IPS-20b (cell line): ENCODE results near the gene CEP131.

Source experiments
- H3K27ac ChIP-seq: one replicate; pipeline ENCODE4 v1.5.1; 2013; ENCODE audit warnings: low read length
- H3K27me3 ChIP-seq: 2 replicates; pipeline ENCODE4 v1.6.1; 2013; ENCODE audit warnings: mild to moderate bottlenecking, low read length, inconsistent platforms; ENCODE audit not compliant: insufficient read depth
- H3K36me3 ChIP-seq: 2 replicates; pipeline ENCODE4 v1.6.1; 2013; ENCODE audit warnings: low read depth, mild to moderate bottlenecking, inconsistent platforms, low read length, moderate library complexity; ENCODE audit not compliant: insufficient read depth
- H3K4me1 ChIP-seq: 2 replicates; pipeline ENCODE4 v1.6.1; 2013; ENCODE audit warnings: mild to moderate bottlenecking, control low read depth, inconsistent platforms, low read length, moderate library complexity; ENCODE audit not compliant: insufficient read depth
- H3K4me3 ChIP-seq: 2 replicates; pipeline ENCODE4 v1.5.1; 2013; ENCODE audit warnings: mild to moderate bottlenecking, low read length, inconsistent platforms
- H3K9ac ChIP-seq: 2 replicates; pipeline ENCODE4 v1.6.1; 2013; ENCODE audit warnings: low read depth, mild to moderate bottlenecking, inconsistent platforms, low read length, moderate library complexity
- H3K9me3 ChIP-seq: 2 replicates; pipeline ENCODE4 v1.6.1; 2013; ENCODE audit warnings: mild to moderate bottlenecking, low read depth, low read length, inconsistent platforms; ENCODE audit not compliant: insufficient read depth

Gene CEP131

GRCh38 chr17:81213978-81214377 is 8.8 kb downstream of the CEP131 start:
- Histone ChIP-seq H3K4me1 (no peaks in the 10 kb centered on the region), H3K27me3 (no peaks in the 10 kb centered on the region), H3K4me3 (no peak overlapping the region), H3K36me3 (0 out of 2 replicates have a peak, but pooled peaks cover 6% of the 10 kb centered on the region), H3K9me3 (no peaks in the 10 kb centered on the region), H3K9ac (no peak overlapping the region), H3K27ac (no peak overlapping the region)

- H3K27ac ChIP-seq = no peak overlapping the region
- H3K4me3 ChIP-seq = no peak overlapping the region
- 0 out of 2 replicates have a peak, but pooled peaks cover 11% of the 10 kb centered on the region for H3K36me3 ChIP-seq
- H3K4me1 ChIP-seq = no peaks in the 10 kb centered on the region
- H3K9me3 ChIP-seq = no peaks in the 10 kb centered on the region
- no peaks in the 10 kb centered on the region for H3K27me3 ChIP-seq
- H3K9ac ChIP-seq = no peak overlapping the region
These were observed 10.4 kb downstream of the CEP131 start for GRCh38 chr17:81212365-81212764.

GRCh38 chr17:81210868-81211267 is 11.9 kb downstream of the CEP131 start:
- H3K27me3 ChIP-seq = no peaks in the 10 kb centered on the region
- no peak overlapping the region for H3K4me3 ChIP-seq
- no peaks in the 10 kb centered on the region for H3K9me3 ChIP-seq
- no peaks in the 10 kb centered on the region for H3K4me1 ChIP-seq
- no peak overlapping the region for H3K27ac ChIP-seq
- H3K36me3 ChIP-seq = peaks cover 5% of the 10 kb centered on the region; the same call in 1 of the 2 replicates
- no peak overlapping the region for H3K9ac ChIP-seq

- no peaks in the 10 kb centered on the region for H3K9me3 ChIP-seq
- H3K27me3 ChIP-seq = no peaks in the 10 kb centered on the region
- peaks cover 5% of the 10 kb centered on the region; the same call in 1 of the 2 replicates for H3K36me3 ChIP-seq
- H3K4me1 ChIP-seq = no peaks in the 10 kb centered on the region
- H3K9ac ChIP-seq = no peak overlapping the region
- H3K4me3 ChIP-seq = no peak overlapping the region
- H3K27ac ChIP-seq = no peak overlapping the region
These were observed 12.3 kb downstream of the CEP131 start for GRCh38 chr17:81210466-81210865.

- Histone ChIP-seq H3K36me3 (peaks cover 5% of the 10 kb centered on the region; the same call in 1 of the 2 replicates), H3K4me3 (no peak overlapping the region), H3K27ac (no peak overlapping the region), H3K27me3 (no peaks in the 10 kb centered on the region), H3K9me3 (no peaks in the 10 kb centered on the region), H3K9ac (no peak overlapping the region), H3K4me1 (no peaks in the 10 kb centered on the region)
These were observed 13.6 kb downstream of the CEP131 start for GRCh38 chr17:81209141-81209540.

GRCh38 chr17:81208651-81209050 is 14.1 kb downstream of the CEP131 start:
- Histone ChIP-seq H3K9me3 (no peaks in the 10 kb centered on the region), H3K27ac (no peak overlapping the region), H3K9ac (no peak overlapping the region), H3K27me3 (no peaks in the 10 kb centered on the region), H3K4me1 (no peaks in the 10 kb centered on the region), H3K36me3 (peaks cover 5% of the 10 kb centered on the region; the same call in 1 of the 2 replicates), H3K4me3 (no peak overlapping the region)

- Histone ChIP-seq H3K36me3 (peaks cover 5% of the 10 kb centered on the region; the same call in 1 of the 2 replicates), H3K9me3 (no peaks in the 10 kb centered on the region), H3K27me3 (no peaks in the 10 kb centered on the region), H3K27ac (no peak overlapping the region), H3K9ac (no peak overlapping the region), H3K4me3 (no peak overlapping the region), H3K4me1 (no peaks in the 10 kb centered on the region)
These were observed 14.9 kb downstream of the CEP131 start for GRCh38 chr17:81207610-81208581.

GRCh38 chr17:81206657-81207056 is 16.1 kb downstream of the CEP131 start:
- Histone ChIP-seq H3K36me3 (peaks cover 5% of the 10 kb centered on the region; the same call in 1 of the 2 replicates), H3K9me3 (no peaks in the 10 kb centered on the region), H3K4me3 (no peak overlapping the region), H3K27ac (no peak overlapping the region), H3K9ac (no peak overlapping the region), H3K27me3 (no peaks in the 10 kb centered on the region), H3K4me1 (no peaks in the 10 kb centered on the region)

- peaks cover 9% of the 10 kb centered on the region; the same call in 1 of the 2 replicates for H3K36me3 ChIP-seq
- H3K9me3 ChIP-seq = no peaks in the 10 kb centered on the region
- no peak overlapping the region for H3K27ac ChIP-seq
- H3K9ac ChIP-seq = no peak overlapping the region
- H3K4me3 ChIP-seq = no peak overlapping the region
- no peaks in the 10 kb centered on the region for H3K4me1 ChIP-seq
- H3K27me3 ChIP-seq = no peaks in the 10 kb centered on the region
These were observed 16.6 kb downstream of the CEP131 start for GRCh38 chr17:81206166-81206565.

- Histone ChIP-seq H3K36me3 (peaks cover 9% of the 10 kb centered on the region), H3K27ac (no peak overlapping the region), H3K4me1 (no peaks in the 10 kb centered on the region), H3K4me3 (no peak overlapping the region), H3K27me3 (no peaks in the 10 kb centered on the region), H3K9ac (no peak overlapping the region), H3K9me3 (no peaks in the 10 kb centered on the region)
These were observed 18.2 kb downstream of the CEP131 start for GRCh38 chr17:81204578-81204977.

GRCh38 chr17:81203136-81203535 is 19.6 kb downstream of the CEP131 start:
- H3K36me3 ChIP-seq = peaks cover 12% of the 10 kb centered on the region
- no peaks in the 10 kb centered on the region for H3K27me3 ChIP-seq

GRCh38 chr17:81202318-81202717 is 20.4 kb downstream of the CEP131 start:
- Histone ChIP-seq H3K27me3 (no peaks in the 10 kb centered on the region), H3K9ac (no peak overlapping the region), H3K4me1 (no peaks in the 10 kb centered on the region), H3K27ac (no peak overlapping the region), H3K36me3 (peaks cover 11% of the 10 kb centered on the region), H3K4me3 (no peak overlapping the region), H3K9me3 (no peaks in the 10 kb centered on the region)

More at GRCh38 chr17:81203136-81203535, 19.6 kb downstream of the CEP131 start:
- no peak overlapping the region for H3K4me3 ChIP-seq
- H3K27ac ChIP-seq = no peak overlapping the region
- H3K4me1 ChIP-seq = no peaks in the 10 kb centered on the region
- no peak overlapping the region for H3K9ac ChIP-seq
- H3K9me3 ChIP-seq = no peaks in the 10 kb centered on the region
